Prostate gland (tissue), 1 donor: ENCODE results near the gene POGK.

Experiments
- POLR2A ChIP-seq: fragments of 450-650 bp; IDR thresholded peaks from one replicate; pipeline ENCODE4 v1.6.1; 2016; ENCODE audit warnings: antibody characterized with exemption, mild to moderate bottlenecking
- POLR2AphosphoS5 ChIP-seq: sonication (generic); formaldehyde crosslinking; IDR thresholded peaks from one replicate; pipeline ENCODE4 v1.6.1; 2017; ENCODE audit warnings: antibody characterized with exemption

DNA sequence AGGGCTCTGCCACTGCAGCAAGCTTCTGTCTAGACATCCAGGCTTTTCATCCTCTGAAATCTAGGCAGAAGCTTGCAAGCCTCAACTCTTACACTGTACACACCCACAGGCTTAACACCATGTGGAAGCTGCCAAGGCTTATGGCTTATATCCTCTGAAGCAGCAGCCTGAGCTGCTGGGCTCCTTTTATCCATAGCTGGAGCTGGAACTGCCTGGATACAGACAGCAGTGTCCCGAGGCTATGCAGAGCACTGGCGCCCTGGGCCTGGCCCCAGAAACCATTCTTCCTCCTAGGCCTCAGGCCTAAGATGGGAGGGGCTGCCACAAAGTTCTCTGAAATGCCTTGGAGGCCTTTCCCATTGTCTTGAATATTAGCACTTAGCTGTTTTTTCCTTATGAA, 19.3 kb upstream of the POGK start:
- TF ChIP-seq POLR2AphosphoS5 (no peak), POLR2A (no peak)
